ENCODE data around the gene OSBP2.

Gene OSBP2

DNA sequence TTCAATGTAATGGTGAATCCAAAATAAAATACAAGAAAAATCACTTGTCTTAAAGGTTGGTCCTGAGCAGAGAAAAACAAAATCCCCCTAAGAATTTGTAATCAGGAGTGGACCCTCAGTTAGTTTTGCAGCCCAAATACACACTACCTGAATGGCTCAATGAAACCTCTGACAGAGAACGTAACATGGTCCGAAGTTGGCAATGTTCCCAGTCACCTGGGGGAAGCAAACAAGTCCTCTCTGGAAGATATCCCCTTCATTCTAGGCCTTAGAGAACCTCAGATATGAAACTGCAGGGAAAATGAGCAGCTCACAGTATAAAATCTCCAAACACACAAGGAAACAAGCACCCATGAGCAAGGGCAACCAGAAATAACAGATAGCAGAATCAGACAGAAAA, 215.7 kb downstream of the OSBP2 start:
- DNase-seq, result no peak

- no peak for DNase-seq
Observed at GRCh38 chr22:30918761-30919160, 224.1 kb downstream of the OSBP2 start.

DNA sequence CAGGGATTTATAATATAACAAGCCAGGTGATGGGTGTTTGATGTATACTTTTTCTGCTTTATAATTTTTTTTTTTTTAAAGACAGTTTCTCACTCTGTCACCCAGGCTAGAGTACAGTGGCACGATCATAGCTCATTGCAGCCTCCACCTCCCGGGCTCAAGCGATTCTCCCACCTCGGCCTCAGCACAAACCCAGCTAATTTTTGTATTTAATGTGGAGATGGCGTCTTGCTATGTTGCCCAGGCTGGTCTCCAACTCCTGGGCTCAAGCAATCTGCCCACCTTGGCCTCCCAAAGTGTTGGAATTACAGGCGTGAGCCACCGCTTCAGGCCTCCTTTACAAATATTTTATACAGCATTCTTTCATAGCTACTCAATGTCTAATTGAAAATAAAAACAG, 225.3 kb downstream of the OSBP2 start:
- DNase-seq, result no peak

- DNase-seq, result peak; percentile 83 to 90 (median 85)
Observed at GRCh38 chr22:30920407-30920806, 225.7 kb downstream of the OSBP2 start.

DNA sequence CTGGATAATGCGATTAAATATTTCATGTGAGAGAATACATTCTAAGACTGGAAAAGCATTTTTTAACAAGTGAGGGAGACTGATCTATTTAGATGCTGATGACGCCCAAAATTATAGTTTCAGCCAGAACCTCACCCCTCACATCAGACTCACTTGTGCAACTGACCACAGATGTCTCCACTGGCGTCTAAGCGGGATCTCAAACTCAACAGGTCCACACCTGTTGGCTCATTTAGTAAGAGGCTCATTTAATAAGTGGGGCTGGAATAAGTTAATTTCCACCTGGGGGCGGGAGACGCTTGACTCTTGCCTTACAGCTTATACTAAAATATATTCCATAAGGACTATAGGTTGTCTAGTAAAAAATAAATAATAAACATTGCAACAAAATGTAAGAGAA, 226.4 kb downstream of the OSBP2 start:
- DNase-seq, result peak in 1 of 3 donors; percentile 2

DNA sequence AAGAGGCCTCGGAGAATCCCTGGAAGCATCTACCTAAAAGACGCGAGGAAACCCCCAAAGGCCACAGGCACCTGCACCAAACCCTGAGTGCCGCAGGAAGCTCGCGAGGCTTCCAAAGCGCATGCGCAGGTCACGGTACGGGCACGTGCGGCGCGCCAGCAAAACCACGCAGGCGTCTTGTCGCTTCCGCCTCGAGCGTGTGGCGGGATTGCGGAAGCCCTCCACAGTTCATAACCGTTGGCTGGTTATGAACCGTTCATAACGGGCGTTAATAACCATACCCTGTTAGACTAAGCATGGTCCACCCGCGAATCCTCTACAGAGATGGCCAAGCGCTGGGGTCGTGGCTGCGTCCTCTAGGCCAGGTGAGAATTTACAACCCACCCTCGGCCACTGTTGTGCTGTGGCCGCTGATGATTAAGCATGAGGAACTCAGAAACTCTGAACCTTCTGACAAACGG, 227.5 kb downstream of the OSBP2 start:
- DNase-seq, result peak; percentile 73 to 80 (median 79)

- DNase-seq, result no peak
Observed at GRCh38 chr22:30923168-30923900, 228.7 kb downstream of the OSBP2 start.

- no peak for DNase-seq
Observed at GRCh38 chr22:30925667-30926066, 231.0 kb downstream of the OSBP2 start.

DNA sequence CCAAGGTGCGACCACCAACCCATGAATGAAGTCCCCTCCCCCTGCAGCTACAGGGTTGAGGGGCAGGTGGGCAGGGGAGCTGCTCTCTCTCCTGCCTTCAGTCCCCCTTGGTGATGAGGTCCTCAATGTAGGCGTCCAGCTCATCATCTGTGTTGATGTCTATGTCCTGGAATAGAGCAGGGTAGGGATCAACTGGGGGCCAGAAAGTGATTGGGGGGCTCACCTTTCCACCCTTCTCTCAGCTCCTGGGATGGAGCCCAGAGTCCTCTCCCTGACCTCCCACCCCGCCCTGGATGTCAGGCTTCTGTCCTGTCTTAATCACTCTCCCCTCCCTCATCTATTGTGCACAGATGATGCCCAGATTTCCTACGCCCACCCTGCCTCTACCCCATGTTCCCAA, 232.0 kb downstream of the OSBP2 start:
- no peak for DNase-seq

DNA sequence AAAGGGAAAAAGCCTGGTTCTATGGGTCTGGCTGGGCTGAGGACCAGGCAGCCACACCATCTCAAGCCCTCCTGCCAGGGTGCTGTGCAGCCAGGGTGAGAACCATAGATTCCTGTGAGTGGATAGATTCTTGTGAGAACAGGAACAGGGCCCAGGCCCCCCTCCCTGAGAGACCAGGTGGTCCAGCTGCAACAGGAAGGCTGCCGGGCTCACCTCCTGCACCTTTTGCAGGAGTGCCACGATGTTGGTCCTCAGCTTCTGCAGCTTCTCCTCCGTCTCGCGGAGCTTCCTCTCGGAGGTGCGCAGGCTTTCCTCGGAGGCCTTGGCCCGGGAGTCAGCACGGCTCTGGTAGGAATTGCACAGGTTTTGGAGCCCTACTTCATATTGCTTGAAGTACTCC, 233.1 kb downstream of the OSBP2 start:
- no peak for DNase-seq

DNA sequence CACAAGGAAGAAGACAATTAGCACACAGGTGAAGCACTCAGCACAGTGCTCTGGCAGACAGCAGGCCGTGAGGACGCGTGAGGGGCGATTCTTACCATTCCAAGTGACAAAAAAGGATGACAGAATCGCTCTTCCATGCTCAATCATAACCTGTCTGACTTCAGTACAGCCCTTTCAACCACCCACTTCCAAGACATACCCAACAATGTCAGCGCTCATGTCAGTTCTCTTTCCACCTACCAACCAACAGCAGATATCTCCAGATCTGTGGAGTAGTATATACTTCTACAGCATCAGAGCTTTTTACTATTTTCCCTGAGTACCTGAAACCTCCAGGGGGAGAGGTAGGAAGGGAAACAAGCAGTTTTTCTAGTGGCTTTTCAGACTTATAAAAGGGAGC, 233.7 kb downstream of the OSBP2 start:
- DNase-seq, result no peak

DNA sequence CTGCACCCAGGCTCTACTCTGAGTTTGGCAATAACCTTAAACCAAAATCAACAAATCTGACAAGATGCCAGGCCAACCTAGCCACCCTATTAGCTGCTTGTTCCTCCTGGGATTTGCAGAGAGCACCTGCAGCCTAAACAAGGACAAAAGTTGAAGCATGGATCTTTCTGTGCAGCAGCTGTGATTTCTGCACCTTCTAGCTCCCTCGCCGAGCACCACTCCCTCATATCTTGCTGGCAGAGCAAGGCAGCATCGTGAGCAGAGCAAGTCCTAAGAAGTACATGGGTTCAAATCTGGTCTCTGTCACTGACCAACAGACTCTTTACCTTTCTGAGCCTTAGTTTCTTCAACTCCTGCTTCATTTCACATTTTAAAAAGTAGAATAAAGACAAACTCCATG, 235.6 kb downstream of the OSBP2 start:
- no peak for DNase-seq

- no peak for DNase-seq
Observed at GRCh38 chr22:30931541-30932300, 237.0 kb downstream of the OSBP2 start.

DNA sequence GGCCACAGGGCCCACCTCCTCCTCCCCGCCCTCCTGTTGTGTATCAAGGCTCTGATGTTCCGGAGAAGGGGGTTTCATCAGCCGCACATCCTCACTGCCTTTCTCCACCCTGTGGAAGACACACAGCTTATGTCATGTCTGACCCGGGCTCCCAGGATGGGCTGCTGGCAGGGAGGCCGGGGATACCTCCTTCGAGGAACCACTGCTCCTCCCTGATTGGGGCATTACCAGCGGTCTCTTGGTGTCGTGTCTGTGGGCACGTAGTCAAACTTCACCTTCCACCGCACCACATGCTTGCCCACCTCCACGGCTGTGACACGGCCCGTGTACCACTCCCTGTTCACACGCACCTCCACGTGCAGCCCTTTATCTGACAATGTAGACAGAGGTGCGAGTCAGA, 238.0 kb downstream of the OSBP2 start:
- no peak for DNase-seq

- no peak for DNase-seq
Observed at GRCh38 chr22:30933457-30933856, 238.8 kb downstream of the OSBP2 start.

DNA sequence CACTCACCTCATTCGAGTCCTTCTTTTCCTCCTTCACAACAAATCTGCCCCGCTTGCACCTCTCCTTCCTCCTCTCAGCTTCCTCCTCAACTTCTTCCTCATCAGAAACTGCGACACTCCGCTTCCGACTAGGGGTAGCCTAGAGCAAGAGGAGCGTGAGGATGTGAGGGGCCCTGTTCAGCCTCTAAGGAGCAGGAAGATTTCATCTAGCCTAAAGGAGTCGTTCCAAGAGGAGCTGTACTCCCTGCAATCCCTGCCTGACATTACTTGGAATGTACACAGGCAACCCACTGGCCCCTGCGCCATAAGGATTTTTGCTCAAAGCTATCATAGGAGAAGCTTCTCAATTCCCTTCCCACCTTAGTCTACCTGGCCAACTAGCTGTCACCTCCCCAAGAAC, 239.4 kb downstream of the OSBP2 start:
- DNase-seq, result no peak

- no peak for DNase-seq
Observed at GRCh38 chr22:30940685-30941362, 246.2 kb downstream of the OSBP2 start.

DNA sequence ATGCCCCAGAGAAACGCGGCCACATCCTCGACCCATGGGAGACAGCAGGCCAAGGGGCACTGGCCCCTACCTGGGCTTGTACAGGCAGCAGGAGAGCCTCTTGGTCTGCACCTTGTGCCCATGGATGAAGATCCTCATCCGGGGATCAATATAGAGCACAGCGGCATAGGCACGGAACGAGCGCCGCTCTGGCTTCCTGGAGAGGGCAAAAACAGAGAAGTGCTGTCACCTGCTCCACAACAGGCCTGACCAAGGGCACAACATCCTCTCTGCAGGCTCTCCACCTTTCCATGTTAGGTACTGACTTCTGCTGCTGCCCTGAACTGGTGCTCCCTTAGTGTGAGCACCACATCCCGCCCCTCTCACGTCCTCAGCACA, 246.7 kb downstream of the OSBP2 start:
- DNase-seq, result no peak

- no peak for DNase-seq
Observed at GRCh38 chr22:30943368-30943767, 248.7 kb downstream of the OSBP2 start.

GRCh38 chr22:30944986-30945385, 250.3 kb downstream of the OSBP2 start:
- no peak for DNase-seq

DNA sequence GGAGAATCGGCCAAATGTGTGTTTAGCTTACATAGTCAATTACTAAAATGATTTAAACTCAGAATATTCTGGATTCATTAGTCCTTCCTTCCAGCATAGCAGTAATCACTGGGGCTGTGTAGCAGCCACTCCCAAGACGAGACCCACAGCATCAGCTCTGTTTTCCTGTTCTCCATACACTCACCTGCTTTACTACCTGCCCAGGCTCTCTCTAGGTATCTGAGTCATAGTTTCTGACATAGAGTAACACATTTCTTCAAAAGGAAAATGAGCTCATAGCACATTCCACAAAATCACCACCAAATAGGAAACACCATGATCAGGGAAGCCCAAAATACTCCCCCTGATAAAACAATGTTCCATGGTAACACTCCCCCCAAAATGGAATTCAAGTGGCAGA, 251.0 kb downstream of the OSBP2 start:
- no peak for DNase-seq

- DNase-seq, result no peak
Observed at GRCh38 chr22:30946354-30946753, 251.7 kb downstream of the OSBP2 start.

GRCh38 chr22:30947173-30947815, 252.6 kb downstream of the OSBP2 start:
- no peak for DNase-seq
